Activated CD8-positive, alpha-beta T cell treated with anti-CD3 and anti-CD28 coated beads for 36 hours (primary cell): ENCODE results near the gene FAM219A. TPM values are rescaled to one million over a fixed set of nuclear protein-coding genes. Genes with fewer than 3 reads are reported as not detected.

ENCODE experiments used
- ATAC-seq: fragments of 200-7000 bp; cut with Tn5 transposase; one replicate; pipeline ENCODE4 v1.10.0; 2021; ENCODE audit warnings: mild to moderate bottlenecking, moderate library complexity
- CTCF ChIA-PET: fragments of 350-600 bp; sonication (Branson Sonifier 250); formaldehyde crosslinking; loops from one replicate; lab custom pipeline; 2021; ENCODE audit warnings: antibody characterized with exemption; lab: Charles Lee
- POLR2A ChIA-PET: fragments of 350-600 bp; sonication (Branson Sonifier 250); formaldehyde crosslinking; loops from one replicate; lab custom pipeline; 2021; ENCODE audit warnings: antibody characterized with exemption; lab: Charles Lee
- DNase-seq: peaks from one replicate; pipeline ENCODE4 v3.0.0-alpha.2; 2020
- H3K27ac Mint-ChIP-seq: one replicate; pipeline ENCODE4 v1.8.0; 2021; ENCODE audit warnings: mild to moderate bottlenecking, mixed read lengths
- H3K27me3 Mint-ChIP-seq: one replicate; pipeline ENCODE4 v1.8.0; 2021; ENCODE audit warnings: mixed read lengths
- H3K36me3 Mint-ChIP-seq: one replicate; pipeline ENCODE4 v1.8.0; 2021; ENCODE audit warnings: low read depth, mixed read lengths
- H3K4me1 Mint-ChIP-seq: one replicate; pipeline ENCODE4 v1.8.0; 2021; ENCODE audit warnings: low read depth, mixed read lengths
- H3K4me3 Mint-ChIP-seq: one replicate; pipeline ENCODE4 v1.8.0; 2021; ENCODE audit warnings: mild to moderate bottlenecking, moderate library complexity, mixed read lengths
- H3K9me3 Mint-ChIP-seq: one replicate; pipeline ENCODE4 v1.8.0; 2021; ENCODE audit warnings: mixed read lengths
- CTCF ChIP-seq: fragments of 200-600 bp; IDR thresholded peaks from one replicate; pipeline ENCODE4 v1.8.0; 2022; ENCODE audit warnings: antibody characterized with exemption, mild to moderate bottlenecking
- intact Hi-C: fragments of 100-400 bp; cut with micrococcal nuclease; formaldehyde crosslinking; loops from one replicate; pipeline ENCODE4 v1.10.0; 2022
- total RNA-seq, 2 experiments: library from RNA; stranded (reverse); gene quantifications; one replicate each; pipeline ENCODE4 v1.2.3, GENCODE V29; 2021

FAM219A gene
- total RNA-seq, 2 experiments from 2014 or later = 8.2 to 9.2 TPM

DNA sequence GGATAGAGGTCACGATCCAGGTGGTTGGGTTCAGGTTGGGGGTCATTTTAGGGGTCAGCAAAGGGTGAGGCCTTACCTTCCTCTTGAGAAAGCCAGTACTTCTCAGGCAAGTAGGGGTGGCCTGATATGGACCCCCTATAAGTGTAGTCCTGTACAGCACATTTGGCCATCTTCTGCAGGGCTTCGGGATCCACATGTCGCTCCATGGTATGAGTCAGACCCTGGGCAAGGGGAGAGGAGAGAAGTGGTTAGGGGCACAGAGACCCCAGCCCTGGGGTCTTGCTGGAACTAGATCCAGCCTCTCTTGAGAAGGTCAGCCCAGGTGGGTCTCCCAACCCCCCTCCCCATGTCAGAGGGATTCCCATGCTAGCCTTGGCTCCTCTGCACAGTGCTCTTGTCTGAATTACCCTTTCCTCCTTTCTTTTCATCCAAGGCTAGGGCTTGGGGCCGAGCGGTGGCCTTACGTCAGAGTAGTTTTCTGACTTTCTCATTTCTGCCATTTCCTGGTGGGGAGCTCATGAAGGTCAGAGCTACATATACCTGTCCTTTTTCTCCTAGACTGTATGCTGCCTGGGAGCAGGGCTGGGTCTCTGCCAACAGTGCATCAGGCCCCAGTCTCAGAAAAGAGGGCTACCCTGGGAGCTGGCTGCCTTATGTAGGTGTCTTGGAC lies 72.7 kb downstream of the FAM219A start:
- TF ChIP-seq CTCF = no peak
- intact Hi-C loops = no loop called here
- Mint-ChIP-seq H3K9me3 (no peaks in the 10 kb centered on the region), H3K4me1 (peaks cover 3% of the 10 kb centered on the region), H3K27me3 (no peaks in the 10 kb centered on the region), H3K36me3 (no peaks in the 10 kb centered on the region), H3K4me3 (no peak overlapping the region), H3K27ac (no peak overlapping the region)
- ATAC-seq (no peak), DNase-seq (no peak)
- ChIA-PET CTCF (interaction anchor here (0.8 kb wide), 1 partner anchor 205 kb away, joined by 3 read pairs; no protein-coding TSS in a partner anchor), POLR2A (no interaction called here)

- DNase-seq = no peak
- ATAC-seq = no peak
- CTCF ChIA-PET = interaction anchor here (1.9 kb wide), 1 partner anchor 19 kb away, joined by 6 read pairs; no protein-coding TSS in a partner anchor
- intact Hi-C loops = no loop called here
- peaks cover 13% of the 10 kb centered on the region for H3K4me1 Mint-ChIP-seq
- no peaks in the 10 kb centered on the region for H3K27me3 Mint-ChIP-seq
- TF ChIP-seq CTCF = no peak
- no peaks in the 10 kb centered on the region for H3K9me3 Mint-ChIP-seq
- POLR2A ChIA-PET = no interaction called here
- H3K36me3 Mint-ChIP-seq = no peaks in the 10 kb centered on the region
- no peak overlapping the region for H3K27ac Mint-ChIP-seq
- no peak overlapping the region for H3K4me3 Mint-ChIP-seq
These were observed 73.8 kb downstream of the FAM219A start for GRCh38 chr9:34384368-34385165.

GRCh38 chr9:34383904-34384303 lies 74.5 kb downstream of the FAM219A start:
- H3K27ac Mint-ChIP-seq = no peak overlapping the region
- DNase-seq = no peak
- no peak for ATAC-seq
- H3K9me3 Mint-ChIP-seq = no peaks in the 10 kb centered on the region
- no peaks in the 10 kb centered on the region for H3K36me3 Mint-ChIP-seq
- ChIA-PET POLR2A (no interaction called here), CTCF (interaction anchor here (1.9 kb wide), 1 partner anchor 20 kb away, joined by 6 read pairs; no protein-coding TSS in a partner anchor)
- H3K27me3 Mint-ChIP-seq = no peaks in the 10 kb centered on the region
- H3K4me3 Mint-ChIP-seq = no peak overlapping the region
- TF ChIP-seq CTCF = no peak
- peaks cover 18% of the 10 kb centered on the region for H3K4me1 Mint-ChIP-seq
- intact Hi-C loops = no loop called here

- TF ChIP-seq CTCF = no peak
- no peak for DNase-seq
- H3K27me3 Mint-ChIP-seq = no peaks in the 10 kb centered on the region
- H3K4me3 Mint-ChIP-seq = no peak overlapping the region
- intact Hi-C loops = no loop called here
- H3K27ac Mint-ChIP-seq = no peak overlapping the region
- CTCF ChIA-PET = interaction anchor here (1.9 kb wide), 1 partner anchor 21 kb away, joined by 6 read pairs; no protein-coding TSS in a partner anchor
- H3K9me3 Mint-ChIP-seq = no peaks in the 10 kb centered on the region
- POLR2A ChIA-PET = no interaction called here
- no peaks in the 10 kb centered on the region for H3K36me3 Mint-ChIP-seq
- ATAC-seq = no peak
- H3K4me1 Mint-ChIP-seq = peaks cover 18% of the 10 kb centered on the region
These were observed 75.5 kb downstream of the FAM219A start for GRCh38 chr9:34382879-34383278.

- H3K9me3 Mint-ChIP-seq = no peaks in the 10 kb centered on the region
- ATAC-seq = no peak
- no peaks in the 10 kb centered on the region for H3K27me3 Mint-ChIP-seq
- no peak for DNase-seq
- H3K4me1 Mint-ChIP-seq = peaks cover 18% of the 10 kb centered on the region
- CTCF ChIA-PET = no interaction called here
- no peak for TF ChIP-seq CTCF
- POLR2A ChIA-PET = no interaction called here
- no peak overlapping the region for H3K4me3 Mint-ChIP-seq
- H3K36me3 Mint-ChIP-seq = no peaks in the 10 kb centered on the region
- intact Hi-C loops = no loop called here
- H3K27ac Mint-ChIP-seq = no peak overlapping the region
These were observed 76.3 kb downstream of the FAM219A start for GRCh38 chr9:34382054-34382453.
